T-helper 1 cell (primary cell): ENCODE data around the gene MIAT.

Experiments
- DNase-seq, 5 donors: peaks; one replicate each; pipeline ENCODE4 v3.0.0-alpha.2; 2012 to 2020

The MIAT gene

GRCh38 chr22:26670459-26670858 lies 13.1 kb downstream of the MIAT start:
- DNase-seq: no peak

DNA sequence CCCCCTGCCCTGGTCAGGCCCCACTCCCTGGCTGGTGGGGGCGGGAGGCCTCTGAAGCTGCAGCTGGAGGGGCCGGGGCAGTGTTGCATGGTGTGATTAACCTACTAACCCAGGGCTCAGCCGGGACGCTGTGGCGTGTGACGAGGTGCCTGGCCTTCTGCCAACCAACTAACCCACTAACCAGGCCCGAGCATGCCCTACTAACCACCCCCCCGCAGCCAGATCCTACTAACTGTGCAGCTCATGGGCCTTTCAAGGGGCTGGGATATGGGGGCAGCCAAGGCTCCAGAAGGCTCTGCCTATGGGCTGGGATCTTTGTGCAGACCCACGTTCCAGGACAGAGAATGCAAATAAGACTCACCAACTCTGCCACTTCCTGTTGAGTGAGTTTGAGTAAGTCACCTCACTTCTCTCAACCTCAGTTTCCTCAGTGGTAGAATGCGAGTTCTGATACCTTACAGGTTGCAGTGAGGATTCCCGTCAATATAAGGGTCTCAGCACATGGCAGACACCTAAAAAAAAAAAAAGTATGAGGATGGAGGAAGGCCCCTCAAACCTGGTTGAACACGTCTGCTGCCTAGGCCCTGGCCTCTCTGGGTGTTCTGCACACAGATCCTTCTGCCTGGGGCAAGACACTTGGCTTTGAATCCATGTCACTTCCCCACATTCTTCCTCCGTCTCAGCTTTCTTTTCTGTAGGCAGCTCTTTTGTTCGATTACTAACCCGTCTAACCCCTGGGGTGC lies 14.1 kb downstream of the MIAT start:
- peak; percentile 41 to 81 (median 67) for DNase-seq

DNA sequence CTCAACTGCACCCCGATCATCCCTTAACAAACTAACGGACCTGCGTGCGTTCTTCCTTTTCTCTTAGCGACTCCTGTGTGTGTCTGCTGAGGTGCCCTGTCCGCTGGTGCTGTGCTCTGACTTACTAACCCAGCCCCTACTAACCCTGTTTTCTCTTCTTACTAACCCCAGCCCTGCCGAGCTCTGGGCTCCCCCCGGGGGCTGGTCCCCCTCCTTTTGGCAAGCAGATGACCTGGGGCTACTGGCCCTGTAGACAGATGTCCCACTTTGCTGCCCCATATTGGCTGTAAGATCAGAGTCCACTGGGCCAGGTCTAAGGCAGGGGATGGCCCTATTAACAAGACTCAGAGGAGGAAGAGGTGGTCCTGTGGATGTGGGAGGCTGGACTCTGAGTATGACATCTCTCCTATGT lies 14.7 kb downstream of the MIAT start:
- DNase-seq: peak in 4 of 5 donors; percentile 20 to 44 (median 24)

DNA sequence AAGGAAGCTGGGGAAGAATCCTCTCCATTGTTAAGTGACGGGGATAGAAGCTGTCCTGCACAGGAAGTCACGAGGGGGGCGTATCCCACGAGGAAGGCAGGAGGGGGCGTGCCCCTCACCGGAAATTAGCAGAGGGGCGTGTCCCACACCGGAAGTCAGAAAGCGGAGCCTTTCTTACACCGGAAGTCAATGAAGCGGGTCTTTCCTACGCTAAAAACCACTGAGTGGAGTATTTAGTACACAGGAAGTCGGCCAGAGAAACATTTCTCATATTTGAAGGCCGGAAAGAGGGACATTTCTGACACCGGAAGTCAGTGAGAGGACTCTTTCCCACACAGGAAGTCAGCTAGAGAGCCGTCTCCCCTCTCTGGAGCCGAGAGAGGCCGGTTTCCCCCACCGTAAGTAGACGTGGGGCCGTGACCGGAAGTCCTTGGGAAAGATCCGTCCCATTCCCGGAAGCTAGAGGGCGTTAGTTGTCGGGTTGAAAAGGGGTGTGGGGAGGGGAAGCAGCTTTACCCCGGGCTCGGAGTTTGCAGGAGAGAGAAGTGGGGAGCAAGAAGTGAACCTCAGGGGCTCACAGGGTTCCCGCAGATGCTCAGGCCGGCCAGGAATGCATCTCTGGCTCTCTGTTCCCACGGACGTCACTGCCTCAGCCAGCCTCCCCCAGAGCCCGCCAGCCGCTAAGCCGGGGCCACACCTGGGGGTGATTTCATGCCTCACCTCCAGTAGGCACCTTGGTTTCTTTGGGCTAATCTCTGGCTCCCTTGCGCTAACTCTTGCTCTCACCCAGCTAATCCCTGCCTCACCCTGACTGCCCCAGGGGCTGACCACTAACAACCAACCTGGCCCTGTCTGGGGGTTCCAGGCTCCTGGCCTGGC lies 15.4 kb downstream of the MIAT start:
- peak; percentile 81 to 99 (median 86) for DNase-seq

- peak in 3 of 5 donors; percentile 5 to 72 (median 8) for DNase-seq
Observed at GRCh38 chr22:26673486-26673885, 16.1 kb downstream of the MIAT start.

- DNase-seq: peak in 2 of 5 donors; percentile 18 to 62
Observed at GRCh38 chr22:26674211-26675190, 17.1 kb downstream of the MIAT start.

- no peak for DNase-seq
Observed at GRCh38 chr22:26675687-26676268, 18.4 kb downstream of the MIAT start.

- no peak for DNase-seq
Observed at GRCh38 chr22:26677217-26677616, 19.8 kb downstream of the MIAT start.

- DNase-seq: peak; percentile 20 to 71 (median 44)
Observed at GRCh38 chr22:26679003-26679629, 21.7 kb downstream of the MIAT start.

DNA sequence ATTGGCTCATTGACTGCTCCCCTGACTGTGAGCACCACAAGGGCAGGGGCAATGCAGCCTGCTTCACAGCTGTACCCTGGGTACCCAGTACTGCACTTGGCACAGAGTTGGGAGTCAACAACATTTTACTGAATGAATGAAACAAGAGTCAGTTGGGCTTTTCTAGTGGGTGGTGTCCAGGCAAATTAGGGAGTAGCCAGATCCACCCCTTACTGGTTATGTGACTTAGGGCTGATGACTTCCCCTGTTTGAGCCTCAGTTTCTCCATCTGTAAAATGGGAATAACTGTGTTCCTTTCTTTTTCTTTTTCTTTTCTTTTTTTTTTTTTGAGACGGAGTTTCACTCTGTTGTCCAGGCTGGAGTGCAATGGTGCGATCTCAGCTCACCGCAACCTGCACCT lies 23.1 kb downstream of the MIAT start:
- DNase-seq: no peak

DNA sequence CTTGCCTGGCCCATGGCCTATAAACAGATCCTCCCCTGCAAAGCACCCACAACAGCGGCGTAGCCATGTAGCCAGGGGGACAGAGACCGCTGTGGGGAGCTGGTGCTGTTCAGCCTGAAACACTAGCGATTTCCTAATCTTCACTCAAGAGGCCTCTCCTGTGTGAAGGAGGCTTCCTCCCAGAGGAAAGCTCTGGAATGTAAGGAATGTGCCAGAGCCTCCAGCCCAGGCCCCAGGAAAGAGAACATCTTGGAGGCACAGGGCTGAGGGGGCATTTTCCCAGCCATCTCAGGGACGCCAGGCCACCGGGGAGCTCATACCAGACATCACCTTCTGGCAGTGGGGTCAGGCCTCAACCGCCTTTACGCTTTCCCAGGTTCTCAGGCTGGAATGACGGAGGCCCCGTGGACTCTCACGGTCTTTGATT lies 24.0 kb downstream of the MIAT start:
- no peak for DNase-seq

- no peak for DNase-seq
Observed at GRCh38 chr22:26684168-26684567, 26.8 kb downstream of the MIAT start.

GRCh38 chr22:26685601-26686000 lies 28.2 kb downstream of the MIAT start:
- DNase-seq: no peak

- no peak for DNase-seq
Observed at GRCh38 chr22:26687439-26687838, 30.1 kb downstream of the MIAT start.

GRCh38 chr22:26689513-26690301 lies 32.3 kb downstream of the MIAT start:
- no peak for DNase-seq

- DNase-seq: no peak
Observed at GRCh38 chr22:26690654-26691376, 33.4 kb downstream of the MIAT start.

- no peak for DNase-seq
Observed at GRCh38 chr22:26691377-26691716, 34.0 kb downstream of the MIAT start.

- no peak for DNase-seq
Observed at GRCh38 chr22:26692215-26692614, 34.8 kb downstream of the MIAT start.

GRCh38 chr22:26697151-26697550 lies 39.8 kb downstream of the MIAT start:
- DNase-seq: no peak

- DNase-seq: no peak
Observed at GRCh38 chr22:26700462-26700861, 43.1 kb downstream of the MIAT start.
